HEK293 (cell line): Measurements from ENCODE around the gene PEAK3.

Experiments used
- GLIS2 ChIP-seq: fragments of 450-650 bp; formaldehyde crosslinking; IDR thresholded peaks from 2 replicates; pipeline ENCODE4 v1.5.1; 2016; ENCODE audit warnings: missing biosample characterization, missing genetic modification characterization
- KLF7 ChIP-seq: fragments of 450-650 bp; formaldehyde crosslinking; IDR thresholded peaks from 2 replicates; pipeline ENCODE4 v1.5.1; 2016; ENCODE audit warnings: missing biosample characterization, missing genetic modification characterization, borderline replicate concordance
- PRDM2 ChIP-seq: fragments of 450-650 bp; formaldehyde crosslinking; IDR thresholded peaks from 2 replicates; pipeline ENCODE4 v1.5.1; 2016; ENCODE audit warnings: missing biosample characterization, missing genetic modification characterization, borderline replicate concordance
- SP3 ChIP-seq: fragments of 450-650 bp; formaldehyde crosslinking; IDR thresholded peaks from 2 replicates; pipeline ENCODE4 v1.5.1; 2016; ENCODE audit warnings: missing biosample characterization, missing genetic modification characterization
- TSHZ1 ChIP-seq: fragments of 450-650 bp; formaldehyde crosslinking; IDR thresholded peaks from 2 replicates; pipeline ENCODE4 v1.5.1; 2016; ENCODE audit warnings: missing biosample characterization, missing genetic modification characterization, borderline replicate concordance
- ZEB2 ChIP-seq: fragments of 450-650 bp; formaldehyde crosslinking; IDR thresholded peaks from 2 replicates; pipeline ENCODE4 v1.5.1; 2016; ENCODE audit warnings: missing biosample characterization, missing genetic modification characterization
- ZFP3 ChIP-seq: fragments of 450-650 bp; formaldehyde crosslinking; IDR thresholded peaks from 2 replicates; pipeline ENCODE4 v1.5.1; 2016; ENCODE audit warnings: low read depth, missing biosample characterization, missing genetic modification characterization
- ZFP69B ChIP-seq: fragments of 450-650 bp; formaldehyde crosslinking; IDR thresholded peaks from 2 replicates; pipeline ENCODE4 v1.5.1; 2016; ENCODE audit warnings: missing biosample characterization, missing genetic modification characterization
- ZNF112 ChIP-seq: fragments of 450-650 bp; formaldehyde crosslinking; IDR thresholded peaks from 2 replicates; pipeline ENCODE4 v1.5.0; 2017; ENCODE audit warnings: missing biosample characterization, missing genetic modification characterization
- ZNF155 ChIP-seq: fragments of 450-650 bp; formaldehyde crosslinking; IDR thresholded peaks from 2 replicates; pipeline ENCODE4 v1.5.1; 2016; ENCODE audit warnings: missing biosample characterization, missing genetic modification characterization
- ZNF184 ChIP-seq: fragments of 450-650 bp; IDR thresholded peaks from 2 replicates; pipeline ENCODE4 v1.5.1; 2018; ENCODE audit warnings: missing biosample characterization, mild to moderate bottlenecking, missing genetic modification characterization
- ZNF24 ChIP-seq: fragments of 450-650 bp; formaldehyde crosslinking; IDR thresholded peaks from 2 replicates; pipeline ENCODE4 v1.5.1; 2016; ENCODE audit warnings: missing biosample characterization, missing genetic modification characterization
- ZNF26 ChIP-seq: fragments of 450-650 bp; formaldehyde crosslinking; IDR thresholded peaks from 2 replicates; pipeline ENCODE4 v1.5.1; 2016; ENCODE audit warnings: missing biosample characterization, missing genetic modification characterization
- ZNF274 ChIP-seq, 2 experiments: fragments of 200-500 bp in 1 of 2; fragments of 450-650 bp in 1 of 2; sonication (Bioruptor generic) in 1 of 2; formaldehyde crosslinking in 1 of 2; IDR thresholded peaks; 2 replicates each; pipeline versions ENCODE4 v1.5.1 to v1.6.1; 2014 to 2016; ENCODE audit warnings: borderline replicate concordance in 1 of 2, inconsistent platforms in 1 of 2, low read length in 1 of 2, missing biosample characterization in 1 of 2, missing genetic modification characterization in 1 of 2
- ZNF596 ChIP-seq: fragments of 450-650 bp; IDR thresholded peaks from 2 replicates; pipeline ENCODE4 v1.5.0; 2018; ENCODE audit warnings: missing biosample characterization, mild to moderate bottlenecking, missing genetic modification characterization, moderate library complexity
- ZNF747 ChIP-seq: fragments of 450-650 bp; formaldehyde crosslinking; IDR thresholded peaks from 2 replicates; pipeline ENCODE4 v1.5.1; 2016; ENCODE audit warnings: missing biosample characterization, missing genetic modification characterization
- ZNF777 ChIP-seq: fragments of 450-650 bp; formaldehyde crosslinking; IDR thresholded peaks from 2 replicates; pipeline ENCODE4 v1.5.1; 2017; ENCODE audit warnings: missing biosample characterization, missing genetic modification characterization, borderline replicate concordance
- ZNF792 ChIP-seq: fragments of 450-650 bp; formaldehyde crosslinking; IDR thresholded peaks from 2 replicates; pipeline ENCODE4 v1.5.1; 2016; ENCODE audit warnings: missing biosample characterization, missing genetic modification characterization
- ZSCAN23 ChIP-seq: fragments of 450-650 bp; formaldehyde crosslinking; IDR thresholded peaks from 2 replicates; pipeline ENCODE4 v1.5.1; 2016; ENCODE audit warnings: missing biosample characterization, missing genetic modification characterization
- TF ChIP-seq, protein P1 (sequence below): fragments of 450-650 bp; formaldehyde crosslinking; IDR thresholded peaks from 2 replicates; pipeline ENCODE4 v1.5.1; 2016; ENCODE audit warnings: missing biosample characterization, missing genetic modification characterization, low read depth
- TF ChIP-seq, protein P2 (sequence below): fragments of 450-650 bp; formaldehyde crosslinking; IDR thresholded peaks from 2 replicates; pipeline ENCODE4 v1.5.1; 2016; ENCODE audit warnings: missing biosample characterization, missing genetic modification characterization

Gene PEAK3

DNA sequence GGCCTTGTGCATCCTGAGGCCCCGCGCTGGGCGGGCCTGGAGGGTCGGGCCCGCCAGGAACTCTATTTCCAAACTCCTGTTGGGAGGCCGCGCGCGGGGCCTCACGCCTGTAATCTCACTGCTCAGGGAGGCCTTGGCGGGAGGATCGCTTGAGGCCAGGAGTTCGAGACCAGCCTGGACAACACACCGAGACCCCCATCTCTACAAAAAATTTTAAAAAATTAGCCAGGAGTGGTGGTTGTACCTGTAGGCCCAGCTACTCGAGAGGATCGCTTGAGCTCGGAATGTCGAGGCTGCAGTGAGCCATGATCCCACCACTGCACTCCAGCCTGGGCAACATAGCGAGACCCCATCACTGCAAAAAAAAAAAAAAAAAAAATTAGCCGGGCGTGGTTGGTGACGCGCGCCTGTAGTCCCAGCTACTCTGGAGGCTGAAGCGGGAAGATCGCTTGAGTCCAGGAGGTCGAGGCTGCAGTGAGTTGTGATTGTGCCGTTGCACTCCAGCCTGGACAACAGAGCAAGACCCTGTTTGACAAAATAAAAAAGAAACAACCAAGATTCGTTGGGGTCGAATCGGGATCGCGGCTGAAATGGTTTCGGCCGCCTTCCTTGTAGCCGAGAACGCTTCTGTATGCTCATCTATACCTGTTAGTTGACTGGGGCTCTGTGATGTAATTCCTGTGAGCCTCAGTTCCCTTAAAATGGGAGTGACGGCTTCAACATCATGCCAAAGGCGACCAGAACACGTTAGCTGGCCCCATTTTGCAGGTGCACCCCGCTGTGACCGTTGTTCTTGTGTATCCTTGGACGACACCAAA is 44.7 kb downstream of the PEAK3 start (continued):
- TF ChIP-seq, protein P1, sequence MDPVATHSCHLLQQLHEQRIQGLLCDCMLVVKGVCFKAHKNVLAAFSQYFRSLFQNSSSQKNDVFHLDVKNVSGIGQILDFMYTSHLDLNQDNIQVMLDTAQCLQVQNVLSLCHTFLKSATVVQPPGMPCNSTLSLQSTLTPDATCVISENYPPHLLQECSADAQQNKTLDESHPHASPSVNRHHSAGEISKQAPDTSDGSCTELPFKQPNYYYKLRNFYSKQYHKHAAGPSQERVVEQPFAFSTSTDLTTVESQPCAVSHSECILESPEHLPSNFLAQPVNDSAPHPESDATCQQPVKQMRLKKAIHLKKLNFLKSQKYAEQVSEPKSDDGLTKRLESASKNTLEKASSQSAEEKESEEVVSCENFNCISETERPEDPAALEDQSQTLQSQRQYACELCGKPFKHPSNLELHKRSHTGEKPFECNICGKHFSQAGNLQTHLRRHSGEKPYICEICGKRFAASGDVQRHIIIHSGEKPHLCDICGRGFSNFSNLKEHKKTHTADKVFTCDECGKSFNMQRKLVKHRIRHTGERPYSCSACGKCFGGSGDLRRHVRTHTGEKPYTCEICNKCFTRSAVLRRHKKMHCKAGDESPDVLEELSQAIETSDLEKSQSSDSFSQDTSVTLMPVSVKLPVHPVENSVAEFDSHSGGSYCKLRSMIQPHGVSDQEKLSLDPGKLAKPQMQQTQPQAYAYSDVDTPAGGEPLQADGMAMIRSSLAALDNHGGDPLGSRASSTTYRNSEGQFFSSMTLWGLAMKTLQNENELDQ (tag by site-specific recombination): no peak
- TF ChIP-seq ZSCAN23 (tag by site-specific recombination) (0 out of 2 replicates have a peak, but pooled peaks have one; percentile 7), KLF7 (tag by site-specific recombination) (no peak), TSHZ1 (no peak), ZNF777 (tag by site-specific recombination) (no peak), GLIS2 (tag by site-specific recombination) (0 out of 2 replicates have a peak, but pooled peaks have one; percentile 7), ZEB2 (tag by site-specific recombination) (no peak), SP3 (tag by site-specific recombination) (peak; percentile 55; the same call in 1 of the 2 replicates), ZNF24 (tag by site-specific recombination) (no peak), PRDM2 (tag by site-specific recombination) (no peak), ZNF274 (IDR thresholded peaks at IDR 0.05; ENCODE audit: low read length) (no peak), ZNF274 (tag by site-specific recombination; IDR thresholded peaks at IDR 0.05; ENCODE audit: borderline replicate concordance) (no peak), ZNF596 (tag by site-specific recombination) (no peak; the same call in 1 of the 2 replicates), ZNF155 (tag by site-specific recombination) (no peak), ZNF792 (tag by site-specific recombination) (no peak), ZNF747 (tag by site-specific recombination) (no peak), ZNF184 (tag by site-specific recombination) (0 out of 2 replicates have a peak, but pooled peaks have one; percentile 17), ZFP69B (tag by site-specific recombination) (no peak; the same call in 1 of the 2 replicates), ZNF26 (no peak), ZNF112 (tag by site-specific recombination) (no peak), ZFP3 (tag by site-specific recombination) (no peak)
- TF ChIP-seq, protein P2, sequence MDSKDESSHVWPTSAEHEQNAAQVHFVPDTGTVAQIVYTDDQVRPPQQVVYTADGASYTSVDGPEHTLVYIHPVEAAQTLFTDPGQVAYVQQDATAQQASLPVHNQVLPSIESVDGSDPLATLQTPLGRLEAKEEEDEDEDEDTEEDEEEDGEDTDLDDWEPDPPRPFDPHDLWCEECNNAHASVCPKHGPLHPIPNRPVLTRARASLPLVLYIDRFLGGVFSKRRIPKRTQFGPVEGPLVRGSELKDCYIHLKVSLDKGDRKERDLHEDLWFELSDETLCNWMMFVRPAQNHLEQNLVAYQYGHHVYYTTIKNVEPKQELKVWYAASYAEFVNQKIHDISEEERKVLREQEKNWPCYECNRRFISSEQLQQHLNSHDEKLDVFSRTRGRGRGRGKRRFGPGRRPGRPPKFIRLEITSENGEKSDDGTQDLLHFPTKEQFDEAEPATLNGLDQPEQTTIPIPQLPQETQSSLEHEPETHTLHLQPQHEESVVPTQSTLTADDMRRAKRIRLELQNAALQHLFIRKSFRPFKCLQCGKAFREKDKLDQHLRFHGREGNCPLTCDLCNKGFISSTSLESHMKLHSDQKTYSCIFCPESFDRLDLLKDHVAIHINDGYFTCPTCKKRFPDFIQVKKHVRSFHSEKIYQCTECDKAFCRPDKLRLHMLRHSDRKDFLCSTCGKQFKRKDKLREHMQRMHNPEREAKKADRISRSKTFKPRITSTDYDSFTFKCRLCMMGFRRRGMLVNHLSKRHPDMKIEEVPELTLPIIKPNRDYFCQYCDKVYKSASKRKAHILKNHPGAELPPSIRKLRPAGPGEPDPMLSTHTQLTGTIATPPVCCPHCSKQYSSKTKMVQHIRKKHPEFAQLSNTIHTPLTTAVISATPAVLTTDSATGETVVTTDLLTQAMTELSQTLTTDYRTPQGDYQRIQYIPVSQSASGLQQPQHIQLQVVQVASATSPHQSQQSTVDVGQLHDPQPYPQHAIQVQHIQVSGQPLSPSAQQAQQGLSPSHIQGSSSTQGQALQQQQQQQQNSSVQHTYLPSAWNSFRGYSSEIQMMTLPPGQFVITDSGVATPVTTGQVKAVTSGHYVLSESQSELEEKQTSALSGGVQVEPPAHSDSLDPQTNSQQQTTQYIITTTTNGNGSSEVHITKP (tag by site-specific recombination): no peak
